ES-I3 (cell line): Measurements from ENCODE around the gene LRRC45.

Experiments used
- H3K36me3 ChIP-seq: 2 replicates; pipeline ENCODE4 v1.6.1; 2013; ENCODE audit warnings: mild to moderate bottlenecking, low read length, control low read depth, moderate library complexity; ENCODE audit not compliant: insufficient read depth
- H3K4me1 ChIP-seq: 2 replicates; pipeline ENCODE4 v1.6.1; 2013; ENCODE audit warnings: mild to moderate bottlenecking, control low read depth, low read length; ENCODE audit not compliant: insufficient read depth
- H3K9ac ChIP-seq: 2 replicates; pipeline ENCODE4 v1.6.1; 2013; ENCODE audit warnings: low read depth, mild to moderate bottlenecking, low read length, moderate library complexity
- H3K9me3 ChIP-seq: 2 replicates; pipeline ENCODE4 v1.6.1; 2013; ENCODE audit warnings: mild to moderate bottlenecking, low read length, moderate library complexity; ENCODE audit not compliant: control insufficient read depth, insufficient read depth

The LRRC45 gene

GRCh38 chr17:81987161-81987770 is 35.8 kb upstream of the LRRC45 start:
- Histone ChIP-seq H3K36me3 (no peaks in the 10 kb centered on the region; the same call in 1 of the 2 replicates), H3K4me1 (peaks cover 19% of the 10 kb centered on the region; the same call in 1 of the 2 replicates), H3K9me3 (no peaks in the 10 kb centered on the region), H3K9ac (no peak overlapping the region)

GRCh38 chr17:81990836-81991683 is 32.0 kb upstream of the LRRC45 start:
- peaks cover 32% of the 10 kb centered on the region; the same call in 1 of the 2 replicates for H3K4me1 ChIP-seq
- no peak overlapping the region for H3K9ac ChIP-seq
- no peaks in the 10 kb centered on the region for H3K9me3 ChIP-seq
- H3K36me3 ChIP-seq = no peaks in the 10 kb centered on the region; the same call in 1 of the 2 replicates

- peaks cover 32% of the 10 kb centered on the region; the same call in 1 of the 2 replicates for H3K4me1 ChIP-seq
- H3K9me3 ChIP-seq = no peaks in the 10 kb centered on the region
- H3K9ac ChIP-seq = 0 out of 2 replicates have a peak overlapping the region, but pooled peaks have one; percentile 0
- H3K36me3 ChIP-seq = no peaks in the 10 kb centered on the region
Measured at GRCh38 chr17:81991684-81992305, 31.3 kb upstream of the LRRC45 start.

- Histone ChIP-seq H3K9me3 (no peaks in the 10 kb centered on the region), H3K9ac (0 out of 2 replicates have a peak overlapping the region, but pooled peaks have one; percentile 0), H3K36me3 (no peaks in the 10 kb centered on the region), H3K4me1 (peaks cover 32% of the 10 kb centered on the region; the same call in 1 of the 2 replicates)
Measured at GRCh38 chr17:81992306-81993102, 30.6 kb upstream of the LRRC45 start.

- H3K4me1 ChIP-seq = peaks cover 32% of the 10 kb centered on the region; the same call in 1 of the 2 replicates
- no peaks in the 10 kb centered on the region; the same call in 1 of the 2 replicates for H3K36me3 ChIP-seq
- no peaks in the 10 kb centered on the region for H3K9me3 ChIP-seq
- no peak overlapping the region for H3K9ac ChIP-seq
Measured at GRCh38 chr17:81993729-81994592, 29.1 kb upstream of the LRRC45 start.

GRCh38 chr17:81994593-81995462 is 28.3 kb upstream of the LRRC45 start:
- no peaks in the 10 kb centered on the region for H3K9me3 ChIP-seq
- H3K4me1 ChIP-seq = peaks cover 32% of the 10 kb centered on the region; the same call in 1 of the 2 replicates
- H3K36me3 ChIP-seq = no peaks in the 10 kb centered on the region; the same call in 1 of the 2 replicates
- H3K9ac ChIP-seq = no peak overlapping the region

- peaks cover 29% of the 10 kb centered on the region; the same call in 1 of the 2 replicates for H3K4me1 ChIP-seq
- no peaks in the 10 kb centered on the region; the same call in 1 of the 2 replicates for H3K36me3 ChIP-seq
- no peak overlapping the region for H3K9ac ChIP-seq
- no peaks in the 10 kb centered on the region for H3K9me3 ChIP-seq
Measured at GRCh38 chr17:81995463-81996231, 27.5 kb upstream of the LRRC45 start.

GRCh38 chr17:81996232-81996756 is 26.8 kb upstream of the LRRC45 start:
- Histone ChIP-seq H3K36me3 (no peaks in the 10 kb centered on the region; the same call in 1 of the 2 replicates), H3K9ac (no peak overlapping the region), H3K9me3 (no peaks in the 10 kb centered on the region), H3K4me1 (peaks cover 23% of the 10 kb centered on the region; the same call in 1 of the 2 replicates)

- peaks cover 17% of the 10 kb centered on the region; the same call in 1 of the 2 replicates for H3K4me1 ChIP-seq
Measured at GRCh38 chr17:81996757-81997441, 26.2 kb upstream of the LRRC45 start.

GRCh38 chr17:81998212-81998611 is 24.9 kb upstream of the LRRC45 start:
- no peak overlapping the region for H3K9ac ChIP-seq

More at GRCh38 chr17:81996757-81997441, 26.2 kb upstream of the LRRC45 start:
- no peak overlapping the region for H3K9ac ChIP-seq
- H3K36me3 ChIP-seq = no peaks in the 10 kb centered on the region; the same call in 1 of the 2 replicates
- H3K9me3 ChIP-seq = no peaks in the 10 kb centered on the region

More at GRCh38 chr17:81998212-81998611, 24.9 kb upstream of the LRRC45 start:
- Histone ChIP-seq H3K4me1 (peaks cover 10% of the 10 kb centered on the region; the same call in 1 of the 2 replicates), H3K9me3 (no peaks in the 10 kb centered on the region), H3K36me3 (no peaks in the 10 kb centered on the region; the same call in 1 of the 2 replicates)
